ENCODE results near the gene RGS7.
"Not testable (repeated sequence)": the region's sequence is repeated elsewhere in the genome, so short reads cannot be mapped to it uniquely, and the experiment has no call there.

RGS7 gene

DNA sequence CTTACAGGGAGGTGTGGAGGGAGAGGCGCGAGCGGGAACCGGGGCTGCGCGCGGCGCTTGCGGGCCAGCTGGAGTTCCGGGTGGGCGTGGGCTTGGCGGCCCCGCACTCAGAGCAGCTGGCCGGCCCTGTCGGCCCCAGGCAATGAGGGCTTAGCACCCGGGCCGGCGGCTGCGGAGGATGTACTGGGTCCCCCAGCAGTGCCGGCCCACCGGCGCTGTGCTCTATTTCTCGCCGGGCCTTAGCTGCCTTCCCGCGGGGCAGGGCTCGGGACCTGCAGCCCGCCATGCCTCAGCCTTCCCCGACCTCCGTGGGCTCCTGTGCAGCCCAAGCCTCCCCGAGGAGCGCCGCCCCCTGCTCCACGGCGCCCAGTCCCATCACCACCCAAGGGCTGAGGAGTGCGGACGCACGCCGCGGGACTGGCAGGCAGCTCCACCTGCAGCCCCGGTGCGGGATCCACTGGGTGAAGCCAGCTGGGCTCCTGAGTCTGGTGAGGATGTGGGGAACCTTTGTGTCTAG lies 594.5 kb downstream of the RGS7 start:
- DNase-seq = not testable (repeated sequence)

DNA sequence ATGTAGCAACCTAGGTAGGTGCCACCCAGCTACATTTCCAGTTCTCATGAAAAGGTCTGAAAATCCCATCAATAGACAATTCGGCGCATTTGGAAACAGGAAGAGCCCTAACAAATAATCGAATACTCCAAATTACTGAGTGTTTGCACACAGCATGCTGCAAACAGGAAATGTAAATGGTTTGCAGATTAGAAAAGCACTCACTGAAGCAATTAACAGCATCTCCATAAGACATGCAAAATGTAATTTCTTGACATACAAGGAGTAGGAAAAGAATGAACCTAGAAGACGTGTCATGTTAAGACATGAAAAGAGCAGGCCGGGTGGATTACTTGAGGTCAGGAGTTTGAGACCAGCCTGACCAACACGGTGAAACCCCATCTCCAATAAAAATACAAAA lies 598.2 kb downstream of the RGS7 start:
- DNase-seq = not testable (repeated sequence)

DNA sequence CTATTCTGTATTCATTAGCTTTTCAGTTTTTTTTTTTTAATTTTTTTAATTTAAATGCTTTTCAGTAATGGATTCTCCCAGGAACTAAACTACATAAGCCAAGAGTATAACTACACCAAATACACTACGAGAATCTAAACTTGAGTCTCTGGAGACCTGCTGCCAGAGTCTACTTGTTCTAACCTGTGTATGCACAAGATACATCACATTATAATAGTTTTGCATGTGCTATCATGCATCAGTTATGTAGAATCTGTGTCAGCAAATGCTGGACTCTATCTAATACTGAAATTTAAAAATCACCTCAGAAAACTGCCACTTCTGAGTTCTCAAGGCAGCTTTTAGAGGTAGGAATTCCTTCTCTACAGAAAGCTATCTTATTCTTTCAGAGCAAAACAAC lies 598.7 kb downstream of the RGS7 start:
- no peak for DNase-seq

DNA sequence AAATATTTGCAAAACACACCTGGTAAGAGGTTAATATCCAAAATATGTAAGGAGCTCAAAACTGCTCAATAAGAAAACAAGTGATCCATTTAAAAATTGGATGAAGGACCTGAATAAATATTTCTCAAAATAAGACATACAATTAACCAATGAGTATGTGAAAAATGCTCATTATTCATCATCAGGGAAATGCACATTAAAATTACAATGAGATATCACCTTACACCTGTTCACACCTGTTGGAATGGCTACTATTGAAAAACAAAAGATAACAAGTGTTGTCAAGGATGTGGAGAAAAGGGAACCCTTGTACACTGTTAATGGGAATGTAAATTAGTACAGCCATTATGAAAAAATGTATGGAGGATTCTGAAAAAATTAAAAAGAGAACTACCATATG lies 609.1 kb downstream of the RGS7 start:
- no peak for DNase-seq

DNA sequence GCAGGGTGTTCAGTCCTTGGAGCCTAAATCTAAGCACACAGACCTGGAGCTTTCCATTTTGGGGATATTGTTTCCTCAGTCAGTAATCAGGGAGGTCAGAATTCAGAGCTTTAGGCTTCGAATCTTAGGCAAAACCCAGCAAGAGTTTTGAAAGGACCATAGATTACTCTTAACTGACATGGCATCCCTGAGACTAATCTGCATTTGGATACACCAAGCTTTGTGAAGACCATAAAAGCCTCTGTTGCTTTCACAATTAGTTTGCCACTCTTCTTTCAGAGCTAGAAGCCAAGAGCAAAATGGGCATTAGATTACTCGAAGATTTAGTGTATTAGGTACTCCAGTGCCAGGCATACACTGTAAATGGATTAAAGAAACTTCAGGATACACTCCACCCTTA lies 613.3 kb downstream of the RGS7 start:
- no peak for DNase-seq

DNA sequence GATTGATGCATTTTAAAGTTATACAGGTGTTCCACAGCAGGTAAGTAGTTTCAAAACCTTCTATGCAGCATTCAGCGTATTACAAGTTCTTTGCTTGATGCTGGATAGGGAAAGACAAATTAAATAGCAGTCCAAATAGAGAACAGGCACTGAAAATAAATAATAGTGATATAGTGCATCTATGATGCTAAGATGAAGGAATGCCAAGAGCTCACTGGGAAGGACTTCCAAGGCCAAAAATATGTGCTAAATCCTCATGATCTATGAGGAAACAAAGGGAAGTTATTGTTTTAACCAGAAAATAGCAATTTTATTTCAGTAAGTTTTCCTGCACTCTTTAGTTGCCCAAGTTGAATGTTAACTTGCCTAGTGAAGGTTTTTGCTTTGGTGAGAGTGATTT lies 617.3 kb downstream of the RGS7 start:
- DNase-seq = no peak

DNA sequence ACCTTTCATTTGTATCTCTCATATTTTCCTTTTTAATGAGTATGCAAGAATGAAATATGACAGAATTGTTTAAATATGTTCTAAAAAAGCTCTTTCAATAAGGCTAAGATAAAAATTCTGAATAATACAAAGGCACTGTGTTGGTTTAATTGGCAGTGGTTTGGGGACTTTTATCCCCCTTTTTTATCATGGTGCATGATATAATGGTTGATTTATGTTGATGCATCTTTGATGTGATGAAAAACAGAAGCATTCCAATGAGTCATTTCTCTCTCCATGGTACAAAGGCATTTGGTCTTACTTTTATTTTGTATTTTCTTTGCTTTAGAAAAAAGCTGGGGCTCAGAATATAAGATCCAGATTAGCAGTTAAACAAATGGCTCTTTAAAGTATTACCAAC lies 617.9 kb downstream of the RGS7 start:
- DNase-seq = peak; percentile 43

DNA sequence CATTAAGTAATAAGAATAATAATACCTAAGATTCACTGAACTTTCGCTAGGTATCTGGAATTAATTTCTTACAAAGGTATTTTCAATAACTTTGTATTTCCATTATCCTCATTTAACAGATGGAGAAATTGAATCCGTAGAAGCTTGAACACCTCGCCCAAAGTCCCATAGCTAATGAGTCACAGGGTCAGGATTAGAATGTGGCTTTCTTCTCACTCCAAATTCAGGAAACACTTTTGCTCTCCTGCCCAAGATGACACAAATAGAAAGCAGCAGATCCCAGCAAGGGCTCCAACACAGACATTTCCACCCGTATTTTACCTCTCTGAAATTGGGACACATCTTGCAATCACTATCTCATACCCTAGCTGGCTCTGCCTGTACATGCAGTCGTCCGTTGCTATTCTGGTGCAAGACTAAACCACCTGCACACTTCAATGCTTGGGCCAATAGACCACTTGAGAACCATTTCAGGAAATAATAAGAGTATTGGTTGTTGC lies 619.2 kb downstream of the RGS7 start:
- DNase-seq = no peak

DNA sequence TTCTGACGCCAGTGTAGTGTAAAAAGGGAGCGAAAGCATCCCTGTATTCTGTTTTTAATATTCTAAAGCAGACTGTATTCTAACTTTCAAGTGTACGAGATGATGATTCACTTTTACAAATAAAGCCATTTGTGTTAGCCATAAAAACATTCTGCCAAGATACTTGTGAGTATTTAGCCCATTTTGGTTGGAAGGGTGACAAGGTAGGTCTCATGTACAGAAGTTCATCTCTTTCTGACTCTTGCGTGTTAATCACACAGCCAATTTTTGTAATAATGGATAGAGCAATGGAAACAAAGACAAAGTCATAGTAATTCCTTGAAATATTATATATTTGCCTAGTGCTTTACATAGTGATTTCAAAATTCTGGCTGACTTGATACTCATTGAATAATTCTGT lies 619.7 kb downstream of the RGS7 start:
- DNase-seq = peak; percentile 42

DNA sequence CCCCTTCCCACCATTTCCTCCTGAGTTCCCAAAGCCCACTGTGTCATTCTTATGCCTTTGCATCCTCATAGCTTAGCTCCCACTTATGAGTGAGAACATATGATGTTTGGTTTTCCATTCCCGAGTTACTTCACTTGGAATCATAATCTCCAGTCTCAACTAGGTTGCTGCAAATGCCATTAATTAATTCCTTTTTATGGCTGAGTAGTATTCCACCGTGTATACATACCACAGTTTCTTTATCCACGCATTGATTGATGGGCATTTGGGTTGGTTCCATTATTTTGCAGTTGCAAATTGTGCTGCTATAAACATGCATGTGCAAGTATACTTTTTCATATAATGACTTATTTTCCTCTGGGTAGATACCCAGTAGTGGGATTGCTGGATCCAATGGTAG lies 622.3 kb downstream of the RGS7 start:
- not testable (repeated sequence) for DNase-seq

DNA sequence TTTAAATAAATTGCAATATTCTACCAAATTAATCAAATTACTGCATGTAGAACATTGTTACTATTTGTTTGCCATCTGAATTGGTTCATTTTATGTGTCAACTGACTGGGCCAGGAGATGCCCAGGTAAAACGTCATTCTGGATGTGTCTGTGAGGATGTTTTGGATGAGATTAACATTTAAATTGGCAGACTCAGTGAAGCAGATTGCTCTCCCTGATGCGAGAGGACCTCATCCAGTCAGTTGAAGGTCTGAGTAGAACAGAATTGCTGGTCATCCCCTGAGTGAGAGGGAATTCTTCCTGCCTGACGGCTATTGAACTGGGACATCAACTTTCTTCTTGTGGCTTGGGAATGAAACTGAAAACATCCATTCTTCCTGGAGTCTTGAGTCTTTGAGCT lies 623.0 kb downstream of the RGS7 start:
- no peak for DNase-seq

DNA sequence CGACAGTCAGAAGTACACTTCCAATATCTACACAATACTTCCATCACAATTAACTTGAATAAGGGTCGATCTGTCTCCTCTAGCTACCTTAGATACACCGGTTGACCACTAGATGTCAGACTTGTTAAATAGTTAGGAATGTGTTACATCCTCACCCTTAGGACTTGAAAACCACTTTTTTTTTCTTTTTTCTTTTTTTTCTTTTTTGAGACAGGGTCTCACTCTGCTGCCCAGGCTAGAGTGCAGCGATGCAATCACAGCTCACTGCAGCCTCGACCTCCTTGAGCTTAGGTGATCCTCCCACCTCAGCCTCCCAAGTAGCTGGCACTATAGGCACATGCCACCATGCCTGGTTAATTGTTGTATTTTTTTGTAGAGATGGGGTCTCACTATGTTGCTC lies 624.6 kb downstream of the RGS7 start:
- peak; percentile 73 for DNase-seq

All from fibroblast of skin of right quadriceps (primary cell).